HTR-8/SVneo (cell line): ENCODE results near the gene DCAF15.
"Not testable (repeated sequence)": the region's sequence is repeated elsewhere in the genome, so short reads cannot be mapped to it uniquely, and the experiment has no call there.

Experiments
- DNase-seq: peaks from one replicate; pipeline ENCODE4 v3.0.0; 2011; ENCODE audit warnings: low spot score, mixed read lengths; ENCODE audit not compliant: insufficient read length
- FAIRE-seq: peaks from 2 replicates; lab custom pipeline; 2011; peaks lifted over from hg19 to GRCh38; lab: Jason Lieb, UNC

Gene DCAF15

GRCh38 chr19:13972368-13973155, 20.3 kb downstream of the DCAF15 start:
- FAIRE-seq: peak; percentile 76
- DNase-seq: no peak

DNA sequence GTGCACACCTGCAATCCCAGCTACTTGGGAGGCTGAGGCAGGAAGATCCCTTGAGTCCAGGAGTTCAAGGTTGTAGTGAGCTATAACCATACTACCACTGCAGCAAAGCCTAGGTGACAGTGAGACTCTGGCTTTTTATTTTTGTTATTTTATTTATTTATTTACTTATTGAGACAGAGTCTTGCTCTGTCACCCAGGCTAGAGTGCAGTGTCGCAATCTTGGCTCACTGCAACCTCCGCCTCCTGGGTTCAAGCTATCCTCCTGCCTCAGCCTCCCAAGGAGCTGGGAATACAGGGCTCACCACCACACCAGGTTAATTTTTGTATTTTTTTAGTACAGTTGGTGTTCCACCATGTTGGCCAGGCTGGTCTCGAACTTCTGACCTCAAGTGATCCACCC, 21.2 kb downstream of the DCAF15 start:
- FAIRE-seq, DNase-seq: not testable (repeated sequence)

GRCh38 chr19:13974073-13974472, 21.8 kb downstream of the DCAF15 start:
- DNase-seq (no peak), FAIRE-seq (no peak)

GRCh38 chr19:13975870-13976269, 23.6 kb downstream of the DCAF15 start:
- no peak for FAIRE-seq
- no peak for DNase-seq

DNA sequence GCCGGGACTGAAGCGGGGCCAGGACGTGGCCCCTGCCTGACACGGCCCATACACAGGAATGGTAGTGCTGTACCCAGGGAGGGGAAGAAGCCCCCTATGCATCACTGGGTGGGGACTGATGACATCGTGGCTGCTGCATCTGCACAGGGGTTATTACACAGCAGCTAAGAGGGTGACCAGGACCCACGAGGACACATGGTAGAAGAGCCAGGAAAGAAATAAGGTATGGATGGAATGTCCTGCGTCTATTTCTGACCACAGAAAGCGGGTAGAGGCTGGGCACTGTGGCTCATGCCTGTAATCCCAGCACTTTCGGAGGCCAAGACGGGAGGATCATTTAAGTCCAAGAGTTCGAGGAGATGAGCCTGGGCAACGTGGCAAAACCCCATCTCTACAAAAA, 24.1 kb downstream of the DCAF15 start:
- FAIRE-seq (no peak), DNase-seq (no peak)

GRCh38 chr19:13977803-13978202, 25.5 kb downstream of the DCAF15 start:
- FAIRE-seq (no peak), DNase-seq (no peak)

GRCh38 chr19:13978351-13979243, 26.3 kb downstream of the DCAF15 start:
- no peak for FAIRE-seq
- DNase-seq: no peak

GRCh38 chr19:13979244-13979615, 26.9 kb downstream of the DCAF15 start:
- FAIRE-seq (no peak), DNase-seq (no peak)

DNA sequence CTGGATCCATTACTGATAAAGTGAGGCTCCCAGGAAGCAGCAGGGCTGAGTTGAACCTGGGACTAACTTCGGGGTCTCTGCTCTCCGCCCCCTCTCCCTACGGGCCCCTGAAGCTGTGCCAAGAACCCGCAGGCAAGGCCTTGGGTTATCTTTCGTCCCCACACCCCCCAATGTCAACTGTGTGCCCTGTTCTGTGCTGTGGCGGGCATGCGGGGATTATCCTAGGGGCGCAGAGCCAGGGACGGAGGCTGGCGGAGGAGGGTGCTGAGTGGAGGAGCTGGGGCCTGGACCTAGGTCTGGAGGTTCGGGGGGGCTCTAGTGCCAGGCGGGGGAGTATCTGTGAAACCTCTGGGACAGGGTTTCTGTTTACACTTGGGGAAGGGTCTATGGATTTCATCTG, 27.4 kb downstream of the DCAF15 start:
- FAIRE-seq (no peak), DNase-seq (no peak)

DNA sequence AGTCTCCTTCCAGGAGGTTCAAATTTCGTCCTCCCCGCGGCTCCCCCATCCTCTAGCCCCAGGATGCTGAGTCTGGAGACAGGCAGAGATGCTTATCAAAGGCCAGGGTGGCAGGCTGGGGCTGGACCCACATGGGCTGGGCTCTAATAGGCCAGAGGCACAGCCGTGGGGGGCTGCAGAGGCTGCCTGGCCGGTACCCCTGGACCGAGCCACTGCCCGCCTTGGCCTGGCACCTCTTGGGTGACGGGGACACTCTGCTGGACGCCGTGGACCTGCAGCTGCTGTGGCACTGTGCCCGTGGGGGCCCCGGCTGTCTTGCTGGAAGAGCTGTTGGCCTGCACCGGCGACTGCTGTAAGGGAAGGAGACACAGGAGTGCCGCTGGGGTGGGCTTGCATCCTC, 28.0 kb downstream of the DCAF15 start:
- FAIRE-seq (no peak), DNase-seq (no peak)

GRCh38 chr19:13981021-13981420, 28.7 kb downstream of the DCAF15 start:
- DNase-seq (no peak), FAIRE-seq (no peak)

DNA sequence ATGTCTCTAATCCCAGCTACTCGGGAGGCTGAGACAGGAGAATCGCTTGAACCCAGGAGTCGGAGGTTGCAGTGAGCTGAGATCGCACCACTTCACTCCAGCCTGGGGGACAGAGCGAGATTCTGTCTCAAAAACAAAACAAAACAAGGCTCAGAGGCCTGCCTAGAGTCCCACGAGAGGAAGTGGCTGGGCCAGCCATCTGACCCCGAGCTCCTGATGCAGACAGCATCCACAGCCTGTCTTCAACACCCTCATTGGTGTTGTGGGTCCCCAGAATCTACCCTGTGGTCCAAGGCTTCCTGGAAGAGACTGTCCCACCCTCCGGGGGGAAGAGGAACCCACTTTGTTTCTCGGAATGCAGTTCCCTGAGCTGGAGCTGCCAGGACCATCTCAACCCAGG, 29.2 kb downstream of the DCAF15 start:
- DNase-seq (no peak), FAIRE-seq (no peak)

- no peak for DNase-seq
- FAIRE-seq: no peak
These were observed 29.7 kb downstream of the DCAF15 start for GRCh38 chr19:13981988-13982501.

- FAIRE-seq: no peak
- no peak for DNase-seq
These were observed 30.5 kb downstream of the DCAF15 start for GRCh38 chr19:13982773-13983172.

- FAIRE-seq: no peak
- DNase-seq: no peak
These were observed 31.0 kb downstream of the DCAF15 start for GRCh38 chr19:13983213-13983889.

DNA sequence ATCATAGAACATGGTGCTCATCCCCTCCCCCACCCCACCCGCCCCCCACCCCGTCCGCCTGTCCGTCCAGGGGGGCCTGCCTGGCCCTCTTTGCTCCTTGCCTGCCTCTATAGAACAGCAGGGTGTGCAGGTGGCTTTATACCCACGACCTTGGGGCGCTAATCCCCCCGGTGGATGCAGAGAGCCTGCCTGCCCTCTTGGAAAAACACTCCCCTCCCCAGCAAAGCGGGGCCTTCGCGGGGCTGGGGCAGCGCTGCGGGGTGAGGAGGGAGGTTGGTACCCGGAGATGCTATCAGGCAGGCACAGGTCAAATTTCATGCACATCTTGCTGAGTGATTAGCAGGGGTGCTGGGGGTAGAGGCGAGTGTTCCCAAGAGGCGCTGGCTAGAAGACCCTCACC, 31.9 kb downstream of the DCAF15 start:
- DNase-seq (no peak), FAIRE-seq (no peak)

DNA sequence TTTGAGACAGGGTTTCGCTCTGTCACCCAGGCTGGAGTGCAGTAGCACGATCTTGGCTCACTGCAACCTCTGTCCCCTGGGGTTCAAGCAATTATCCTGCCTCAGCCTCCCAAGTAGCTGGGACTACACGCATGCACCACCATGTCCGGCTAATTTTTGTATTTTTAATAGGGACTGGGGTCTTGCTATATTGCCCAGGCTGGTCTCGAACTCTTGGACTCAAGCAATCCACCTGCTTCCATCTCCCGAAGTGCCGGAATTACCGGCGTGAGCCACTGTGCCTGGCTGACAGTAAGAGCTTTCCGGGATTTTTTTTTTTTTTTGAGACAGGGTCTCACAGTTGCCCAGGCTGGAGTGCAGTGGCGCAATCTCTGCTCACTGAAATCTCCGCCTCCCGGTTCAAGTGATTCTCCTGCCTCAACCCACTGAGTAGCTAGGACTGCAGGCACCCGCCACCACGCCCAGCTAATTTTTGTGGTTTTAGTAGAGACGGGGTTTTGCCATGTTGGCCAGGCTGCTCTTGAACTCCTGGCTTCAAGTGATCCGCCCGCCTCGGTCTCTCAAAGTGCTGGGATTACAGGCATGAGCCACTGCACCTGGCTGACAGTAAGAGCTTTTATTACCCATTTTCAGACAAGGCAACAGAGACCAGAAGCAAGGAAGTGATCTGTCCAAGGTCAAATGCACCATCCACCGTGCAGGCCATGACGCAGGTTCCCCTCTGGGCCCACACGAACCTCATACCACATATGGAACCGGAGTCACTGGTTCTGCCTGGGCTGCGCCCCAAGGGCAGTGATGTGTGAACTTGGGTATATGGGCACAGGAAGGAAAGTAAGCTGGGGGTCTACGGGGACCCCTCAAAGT, 32.8 kb downstream of the DCAF15 start:
- DNase-seq (no peak), FAIRE-seq (no peak)

DNA sequence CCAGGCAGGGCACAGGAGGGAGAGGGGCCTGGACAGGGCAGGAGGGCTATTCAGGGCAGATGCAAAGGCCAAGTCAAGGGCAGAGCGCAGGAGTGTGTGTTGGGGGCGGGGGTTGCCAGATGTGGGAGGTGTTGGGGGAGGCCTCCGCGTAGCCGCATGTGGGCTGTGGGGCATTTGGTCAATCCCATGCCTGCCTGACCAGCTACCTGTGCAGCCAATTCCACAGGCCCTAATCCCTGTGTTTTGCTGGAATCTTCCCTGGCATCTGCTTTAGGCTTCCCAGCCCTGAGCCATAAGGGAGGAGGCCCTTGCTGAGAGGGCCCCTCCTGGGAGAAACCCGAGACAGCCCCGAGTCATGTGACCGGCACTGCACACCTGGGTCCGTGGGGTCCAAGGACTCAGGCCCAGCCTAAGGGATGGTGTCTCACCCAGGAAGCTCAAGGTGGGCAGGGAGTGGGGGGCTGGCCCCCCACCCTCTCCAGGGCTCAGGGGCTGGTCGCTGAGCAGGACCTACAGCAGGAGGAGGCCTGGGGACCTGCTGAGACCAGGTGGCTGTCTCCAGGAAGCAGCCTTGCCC, 33.5 kb downstream of the DCAF15 start:
- FAIRE-seq (peak; percentile 36), DNase-seq (no peak)

- DNase-seq: peak; percentile 95
- FAIRE-seq: peak; percentile 79
These were observed 34.1 kb downstream of the DCAF15 start for GRCh38 chr19:13986348-13986904.
